Hepatocyte (in vitro differentiated cells): Measurements from ENCODE around the gene NFIA. TPM values are rescaled to one million over a fixed set of nuclear protein-coding genes. Genes with fewer than 3 reads are reported as not detected.
A peak's percentile ranks its signal among the peaks of the same experiment; 100 is the strongest.

Source experiments
- DNase-seq: peaks from one replicate; pipeline ENCODE4 v3.0.0-alpha.2; 2016; ENCODE audit warnings: low spot score
- H2AFZ ChIP-seq: fragments of 200-600 bp; sonication (generic); 2 replicates; pipeline ENCODE4 v1.6.0; 2016; ENCODE audit warnings: antibody characterized with exemption, mild to moderate bottlenecking
- H3K27ac ChIP-seq: fragments of 200-600 bp; sonication (generic); 2 replicates; pipeline ENCODE4 v1.5.1; 2016; ENCODE audit warnings: mild to moderate bottlenecking
- H3K27me3 ChIP-seq: fragments of 200-600 bp; sonication (generic); 2 replicates; pipeline ENCODE4 v1.6.1; 2016
- H3K36me3 ChIP-seq: fragments of 200-600 bp; sonication (generic); replicated peaks from 2 replicates; pipeline ENCODE4 v1.5.1; 2016; ENCODE audit warnings: low read depth; ENCODE audit not compliant: insufficient read depth
- H3K4me1 ChIP-seq: fragments of 200-600 bp; sonication (generic); 2 replicates; pipeline ENCODE4 v1.5.1; 2016; ENCODE audit warnings: mild to moderate bottlenecking, moderate library complexity; ENCODE audit not compliant: insufficient read depth
- H3K4me2 ChIP-seq: fragments of 200-600 bp; sonication (generic); 2 replicates; pipeline ENCODE4 v1.6.0; 2016
- H3K4me3 ChIP-seq: fragments of 200-600 bp; sonication (generic); 2 replicates; pipeline ENCODE4 v1.5.1; 2016; ENCODE audit warnings: mild to moderate bottlenecking
- H3K79me2 ChIP-seq: fragments of 200-600 bp; sonication (generic); 2 replicates; pipeline ENCODE4 v1.6.0; 2017; ENCODE audit warnings: mild to moderate bottlenecking
- H3K9me2 ChIP-seq: fragments of 200-600 bp; sonication (generic); replicated peaks from 2 replicates; pipeline ENCODE4 v1.6.0; 2017; ENCODE audit warnings: mild to moderate bottlenecking; ENCODE audit not compliant: insufficient read depth
- H3K9me3 ChIP-seq: fragments of 200-600 bp; sonication (generic); 2 replicates; pipeline ENCODE4 v1.5.1; 2016; ENCODE audit warnings: low read depth, mild to moderate bottlenecking
- H4K20me1 ChIP-seq: fragments of 200-600 bp; sonication (generic); 2 replicates; pipeline ENCODE4 v1.6.0; 2016; ENCODE audit warnings: mild to moderate bottlenecking; ENCODE audit not compliant: insufficient read depth, poor library complexity, severe bottlenecking
- CTCF ChIP-seq: fragments of 200-600 bp; sonication (generic); IDR thresholded peaks from 2 replicates; pipeline ENCODE4 v1.5.1; 2016; ENCODE audit warnings: antibody characterized with exemption, mild to moderate bottlenecking; ENCODE audit not compliant: poor library complexity
- EZH2 ChIP-seq: fragments of 200-600 bp; sonication (generic); IDR thresholded peaks from 2 replicates; pipeline ENCODE4 v1.6.1; 2016; ENCODE audit warnings: antibody characterized with exemption, mild to moderate bottlenecking, borderline replicate concordance
- EZH2phosphoT487 ChIP-seq: fragments of 200-600 bp; sonication (generic); IDR thresholded peaks from one replicate; pipeline ENCODE4 v1.6.1; 2018; ENCODE audit warnings: antibody characterized with exemption, mild to moderate bottlenecking, low read depth, moderate library complexity; ENCODE audit not compliant: unreplicated experiment, severe bottlenecking
- WGBS: methylation state at CpG from one replicate; pipeline ENCODE4 v1.1.6; 2016; ENCODE audit warnings: low lambda C conversion rate; ENCODE audit errors: missing lambda C conversion rate; 5-methylcytosine and 5-hydroxymethylcytosine counted together
- polyA plus RNA-seq: library from polyadenylated mRNA; unstranded; fragments of >200 nt; fragmentation: Nextera tagmentation; extraction: Ambion mirVana; gene quantifications from 2 replicates; pipeline ENCODE4 v1.2.1, GENCODE V29; 2016
- total RNA-seq: library from RNA; depleted of rRNA; stranded (reverse); fragments of >200 nt; gene quantifications from 2 replicates; pipeline ENCODE4 v1.2.3, GENCODE V29; 2014

NFIA gene
- total and polyA plus RNA-seq, 2 experiments from 2014 or later, result 15.1 to 18.2 TPM

GRCh38 chr1:61151565-61151964 is 69.2 kb downstream of the NFIA start:
- peaks cover 3% of the 10 kb centered on the region for H4K20me1 ChIP-seq
- no peak for TF ChIP-seq EZH2
- no peak for TF ChIP-seq CTCF
- H3K79me2 ChIP-seq, result peaks cover 52% of the 10 kb centered on the region
- peak overlapping the region; percentile 6 for H3K4me2 ChIP-seq
- 88% methylated on average over 4 of the region's 4 CpGs for WGBS
- no peaks in the 10 kb centered on the region for H3K9me2 ChIP-seq
- no peak overlapping the region for H3K4me3 ChIP-seq
- peaks cover 38% of the 10 kb centered on the region for H3K4me1 ChIP-seq
- H3K9me3 ChIP-seq, result no peaks in the 10 kb centered on the region
- H2AFZ ChIP-seq, result no peak overlapping the region
- peak overlapping the region; percentile 29 for H3K27ac ChIP-seq
- no peaks in the 10 kb centered on the region for H3K27me3 ChIP-seq
- no peaks in the 10 kb centered on the region for H3K36me3 ChIP-seq
- no peak for DNase-seq

- H3K4me1 ChIP-seq, result peaks cover 43% of the 10 kb centered on the region
- H3K27me3 ChIP-seq, result no peaks in the 10 kb centered on the region
- no peak overlapping the region for H3K4me3 ChIP-seq
- TF ChIP-seq CTCF (no peak), EZH2 (no peak), EZH2phosphoT487 (no peak)
- no peaks in the 10 kb centered on the region for H3K36me3 ChIP-seq
- no peak overlapping the region for H2AFZ ChIP-seq
- DNase-seq, result no peak
- H3K9me3 ChIP-seq, result no peaks in the 10 kb centered on the region
- no peaks in the 10 kb centered on the region for H3K9me2 ChIP-seq
- WGBS, result 51% methylated on average over 3 of the region's 3 CpGs
- H3K27ac ChIP-seq, result peak overlapping the region; percentile 29
- peak overlapping the region; percentile 6 for H3K4me2 ChIP-seq
- peaks cover 47% of the 10 kb centered on the region for H3K79me2 ChIP-seq
- H4K20me1 ChIP-seq, result peaks cover 3% of the 10 kb centered on the region
Observed at GRCh38 chr1:61152066-61152465, 69.7 kb downstream of the NFIA start.

- H3K4me1 ChIP-seq, result peaks cover 44% of the 10 kb centered on the region
- H3K4me2 ChIP-seq, result peak overlapping the region; percentile 6
- TF ChIP-seq EZH2phosphoT487, result no peak
- no peaks in the 10 kb centered on the region for H3K9me3 ChIP-seq
- H3K36me3 ChIP-seq, result no peaks in the 10 kb centered on the region
- H3K27ac ChIP-seq, result peak overlapping the region; percentile 29
- peaks cover 3% of the 10 kb centered on the region for H4K20me1 ChIP-seq
- no peaks in the 10 kb centered on the region for H3K9me2 ChIP-seq
- peaks cover 43% of the 10 kb centered on the region for H3K79me2 ChIP-seq
- no peak overlapping the region for H2AFZ ChIP-seq
- no peaks in the 10 kb centered on the region for H3K27me3 ChIP-seq
- no peak for DNase-seq
- H3K4me3 ChIP-seq, result no peak overlapping the region
Observed at GRCh38 chr1:61152469-61153105, 70.2 kb downstream of the NFIA start.

GRCh38 chr1:61156576-61157467 is 74.5 kb downstream of the NFIA start:
- H3K27me3 ChIP-seq, result no peaks in the 10 kb centered on the region
- H4K20me1 ChIP-seq, result no peaks in the 10 kb centered on the region
- H3K4me3 ChIP-seq, result no peak overlapping the region
- no peaks in the 10 kb centered on the region for H3K9me3 ChIP-seq
- no peak for TF ChIP-seq CTCF
- no peak for TF ChIP-seq EZH2phosphoT487
- TF ChIP-seq EZH2, result no peak
- 33% methylated on average over 4 of the region's 4 CpGs for WGBS
- peaks cover 41% of the 10 kb centered on the region for H3K4me1 ChIP-seq
- peak overlapping the region; percentile 53 for H3K4me2 ChIP-seq
- no peak overlapping the region for H2AFZ ChIP-seq
- H3K9me2 ChIP-seq, result no peaks in the 10 kb centered on the region
- DNase-seq, result no peak
- H3K27ac ChIP-seq, result peak overlapping the region; percentile 71
- H3K79me2 ChIP-seq, result peaks cover 50% of the 10 kb centered on the region
- H3K36me3 ChIP-seq, result no peaks in the 10 kb centered on the region
